NCI-H460 (cell line): Measurements from ENCODE around the gene GRK4. TPM values are rescaled to one million over a fixed set of nuclear protein-coding genes. Genes with fewer than 3 reads are reported as not detected.
A peak's percentile ranks its signal among the peaks of the same experiment; 100 is the strongest.
"Not testable (repeated sequence)": the region's sequence is repeated elsewhere in the genome, so short reads cannot be mapped to it uniquely, and the experiment has no call there.

Experiments used
- DNase-seq: peaks from one replicate; pipeline ENCODE4 v3.0.0-alpha.2; 2016; ENCODE audit warnings: low read depth; ENCODE audit errors: extremely low read depth
- total RNA-seq: library from RNA; depleted of rRNA; stranded (reverse); fragments of >200 nt; shearing (Covaris generic); gene quantifications from 2 replicates; pipeline ENCODE4 v1.2.3, GENCODE V29; 2014

The GRK4 gene
- total RNA-seq, 1 experiment from 2014 or later = 2.4 TPM

DNA sequence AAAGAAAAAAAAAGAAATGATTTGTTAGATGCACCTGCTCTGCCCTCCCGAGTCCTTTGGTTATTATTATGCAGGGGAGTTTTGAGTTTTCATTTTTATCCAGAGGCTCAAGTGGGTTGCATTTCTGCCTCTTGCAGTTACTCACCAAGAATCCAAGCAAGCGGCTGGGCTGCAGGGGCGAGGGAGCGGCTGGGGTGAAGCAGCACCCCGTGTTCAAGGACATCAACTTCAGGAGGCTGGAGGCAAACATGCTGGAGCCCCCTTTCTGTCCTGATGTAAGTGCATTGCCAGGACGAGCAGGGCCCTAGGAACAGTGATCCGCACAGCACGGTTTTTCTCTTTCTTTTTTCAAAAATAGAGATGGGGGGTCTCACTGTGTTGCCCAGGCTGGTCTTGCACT, 71.9 kb downstream of the GRK4 start:
- DNase-seq = no peak

GRCh38 chr4:3035674-3036073, 72.3 kb downstream of the GRK4 start:
- DNase-seq = no peak

- DNase-seq = no peak
These were observed 73.0 kb downstream of the GRK4 start for GRCh38 chr4:3036131-3036952.

DNA sequence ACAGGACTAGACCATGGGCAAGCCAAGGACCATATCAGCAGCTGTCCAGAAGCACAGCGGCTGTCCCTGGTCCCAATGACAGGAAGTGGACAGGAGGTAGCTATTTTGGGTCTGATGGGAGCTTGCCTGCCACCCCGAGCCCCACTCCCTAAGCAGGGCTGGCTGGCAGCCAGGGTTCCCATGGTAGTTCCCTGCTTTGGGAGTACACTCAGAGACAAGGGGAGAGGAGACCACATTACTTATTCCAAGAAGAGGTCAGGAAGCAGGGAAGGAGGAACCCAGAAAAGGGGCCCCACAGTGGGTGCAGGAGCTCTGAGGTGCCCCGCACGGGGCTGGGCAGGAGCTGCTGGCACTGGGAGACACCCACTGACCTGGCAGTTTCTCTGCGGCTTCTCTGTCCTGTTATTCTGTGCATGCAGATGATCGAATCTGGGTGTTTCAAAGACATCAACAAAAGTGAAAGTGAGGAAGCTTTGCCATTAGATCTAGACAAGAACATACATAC, 74.6 kb downstream of the GRK4 start:
- DNase-seq = no peak

- no peak for DNase-seq
These were observed 76.5 kb downstream of the GRK4 start for GRCh38 chr4:3039706-3040366.

DNA sequence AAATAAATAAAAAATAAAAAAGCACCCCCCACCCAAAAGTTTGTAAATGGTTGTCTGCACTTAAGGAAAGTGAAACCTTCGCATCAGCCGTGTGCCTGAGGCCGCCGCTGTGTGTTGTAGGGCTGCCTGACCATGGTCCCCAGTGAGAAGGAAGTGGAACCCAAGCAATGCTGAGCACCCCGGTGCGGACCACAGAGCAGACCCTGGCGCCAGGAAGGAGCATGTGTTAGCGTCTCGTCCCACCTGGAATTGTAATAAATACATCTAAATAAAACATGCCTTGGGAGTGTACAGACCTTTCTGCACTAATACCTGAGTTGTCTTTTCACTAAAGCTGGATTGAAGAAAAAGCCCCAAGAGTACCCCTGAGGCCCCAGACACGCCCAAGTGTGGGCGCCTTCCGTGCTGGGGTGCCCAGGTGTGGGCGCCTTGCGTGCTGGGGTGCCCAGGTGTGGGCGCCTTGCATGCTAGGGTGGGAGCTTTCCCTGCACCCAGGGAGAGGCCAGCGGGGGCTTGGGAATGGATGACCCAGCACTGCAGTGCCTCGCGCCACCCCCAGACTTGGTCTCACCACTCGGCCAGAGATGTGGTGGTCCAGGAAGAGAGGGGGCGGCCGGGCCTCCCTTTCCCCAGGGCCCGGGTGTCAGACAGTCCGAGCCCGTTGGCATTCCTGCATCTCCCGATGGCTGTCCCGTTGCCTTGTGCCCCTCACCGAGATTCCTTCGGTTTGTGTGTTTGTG, 77.3 kb downstream of the GRK4 start:
- DNase-seq = no peak

DNA sequence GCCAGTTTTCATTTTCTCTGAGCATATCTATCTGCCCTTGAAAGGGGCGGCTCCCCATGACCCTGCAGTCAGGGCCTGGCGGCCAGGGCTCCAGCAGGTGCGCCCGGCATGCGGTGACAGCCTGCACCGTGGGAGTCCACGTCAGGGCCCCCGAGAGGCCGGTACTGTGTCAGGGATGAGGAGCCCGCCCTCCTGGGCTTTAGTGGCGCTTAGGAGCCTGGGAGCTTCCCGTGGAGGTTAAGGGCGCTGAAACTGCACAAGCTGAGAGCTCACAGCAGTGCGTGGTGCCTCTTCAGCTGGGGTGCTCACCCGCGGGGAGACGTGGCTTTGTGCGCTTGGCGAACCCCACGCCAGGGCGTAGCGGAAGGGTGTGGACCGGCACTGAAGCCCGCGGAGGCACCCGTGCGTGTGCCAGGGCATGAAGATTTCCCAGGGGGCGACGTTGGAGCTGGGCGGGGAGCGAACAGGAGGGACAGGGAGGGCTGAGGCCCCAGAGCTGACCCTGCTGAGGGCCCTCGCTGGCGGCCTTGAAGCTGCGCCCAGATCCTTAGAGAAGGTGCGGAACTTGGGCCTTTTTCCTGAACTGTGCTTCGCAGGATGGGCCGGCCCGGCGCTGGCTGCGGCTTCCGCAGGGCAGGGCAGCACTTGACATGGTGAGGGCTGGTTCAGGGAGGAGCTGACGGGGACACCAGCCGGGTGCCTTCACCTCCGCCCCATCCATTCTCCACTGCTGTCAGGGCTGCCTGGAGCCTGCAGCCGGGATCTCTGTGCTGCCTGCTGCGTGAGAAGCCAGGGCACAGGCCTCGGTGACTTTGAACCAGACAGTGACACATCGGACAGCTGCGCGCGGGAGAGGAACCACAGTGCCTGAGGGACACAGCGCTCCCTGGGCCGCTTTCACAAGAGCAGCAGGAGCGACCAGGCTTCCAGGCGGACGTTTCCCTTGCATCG, 78.1 kb downstream of the GRK4 start:
- peak; percentile 26 for DNase-seq

- no peak for DNase-seq
These were observed 78.9 kb downstream of the GRK4 start for GRCh38 chr4:3042226-3042625.

GRCh38 chr4:3043282-3044020, 80.1 kb downstream of the GRK4 start:
- no peak for DNase-seq

DNA sequence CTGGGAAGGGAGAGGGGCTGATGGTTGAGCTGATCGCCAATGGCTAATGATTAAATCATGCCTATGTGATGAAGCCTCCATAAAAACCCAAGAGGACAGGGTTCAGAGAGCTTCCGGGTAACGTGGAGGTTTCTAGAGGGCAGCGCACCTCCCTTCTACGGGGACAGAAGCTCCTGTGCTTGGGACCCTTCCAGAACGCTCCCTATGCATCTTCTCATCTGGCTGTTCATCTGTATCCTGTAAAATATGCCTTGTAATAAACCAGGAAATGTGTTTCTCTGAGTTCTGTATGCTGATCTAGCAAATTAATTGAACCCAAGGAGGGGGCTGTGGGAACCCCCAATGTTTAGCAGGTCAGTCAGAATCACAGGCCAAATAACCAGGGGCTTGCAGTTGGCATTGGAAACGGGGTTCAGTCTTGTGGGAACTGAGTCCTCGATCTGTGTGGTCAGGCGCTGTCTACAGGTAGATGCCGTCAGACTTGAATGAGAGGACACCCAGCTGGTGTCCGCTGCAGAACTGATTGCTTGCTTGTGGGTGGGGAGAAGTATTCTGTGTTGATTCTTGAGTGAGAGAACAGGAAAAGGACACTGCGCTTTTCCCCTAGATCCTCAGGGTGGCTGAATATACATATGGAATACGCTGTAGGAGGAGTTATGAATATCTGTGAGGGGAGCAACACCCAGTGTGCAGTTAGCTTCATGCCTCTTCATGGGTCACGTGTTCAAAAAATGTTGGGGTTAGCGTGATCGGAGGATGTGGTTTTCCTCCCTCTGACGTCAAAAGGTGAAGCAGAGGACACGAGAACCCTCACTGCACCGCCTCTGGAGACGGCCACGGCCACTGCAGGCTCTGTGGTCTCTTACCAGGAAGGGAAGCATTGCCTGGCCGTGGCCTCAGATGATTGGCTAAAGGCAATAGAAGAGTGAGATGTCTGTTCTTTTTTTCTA, 81.8 kb downstream of the GRK4 start:
- DNase-seq = no peak

GRCh38 chr4:3046162-3046561, 82.8 kb downstream of the GRK4 start:
- no peak for DNase-seq

- no peak for DNase-seq
These were observed 83.3 kb downstream of the GRK4 start for GRCh38 chr4:3046623-3047022.

DNA sequence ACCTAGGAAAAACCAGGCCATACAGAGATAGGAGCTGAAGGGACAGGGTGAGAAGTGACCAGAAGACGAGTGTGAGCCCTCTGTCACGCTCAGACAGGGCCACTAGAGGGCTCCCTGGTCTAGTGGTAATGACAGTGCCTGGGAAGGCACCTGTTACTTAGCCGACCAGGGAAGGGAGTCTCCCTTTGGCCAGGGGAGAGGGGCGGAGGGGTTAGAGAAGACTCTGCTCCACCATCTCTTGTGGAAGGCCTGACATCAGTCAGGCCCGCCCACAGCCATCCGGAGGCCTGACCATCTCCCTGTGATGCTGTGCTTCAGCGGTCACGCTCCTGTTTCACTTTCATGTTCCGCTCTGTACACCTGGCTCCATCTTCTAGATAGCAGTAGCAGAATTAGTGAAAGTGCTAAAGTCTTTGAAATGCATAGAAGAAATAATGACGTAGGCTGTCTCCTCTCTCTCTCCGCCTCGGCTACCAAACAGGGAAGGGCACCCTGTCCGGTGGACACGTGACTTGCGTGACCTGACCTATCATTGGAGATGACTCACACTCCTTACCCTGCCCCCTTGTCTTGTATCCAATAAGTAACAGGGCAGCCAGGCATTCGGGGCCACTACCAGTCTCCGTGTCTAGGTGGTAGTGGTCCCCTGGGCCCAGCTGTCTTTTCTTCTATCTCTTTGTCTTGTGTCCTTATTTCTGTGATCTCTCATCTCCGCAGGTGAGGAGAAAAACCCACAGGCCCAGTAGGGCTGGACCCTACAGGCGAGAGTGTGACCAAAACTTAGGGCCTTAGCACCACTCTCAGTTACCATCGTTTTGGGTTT, 84.3 kb downstream of the GRK4 start:
- peak; percentile 49 for DNase-seq

- DNase-seq = not testable (repeated sequence)
These were observed 87.9 kb downstream of the GRK4 start for GRCh38 chr4:3051141-3051897.

DNA sequence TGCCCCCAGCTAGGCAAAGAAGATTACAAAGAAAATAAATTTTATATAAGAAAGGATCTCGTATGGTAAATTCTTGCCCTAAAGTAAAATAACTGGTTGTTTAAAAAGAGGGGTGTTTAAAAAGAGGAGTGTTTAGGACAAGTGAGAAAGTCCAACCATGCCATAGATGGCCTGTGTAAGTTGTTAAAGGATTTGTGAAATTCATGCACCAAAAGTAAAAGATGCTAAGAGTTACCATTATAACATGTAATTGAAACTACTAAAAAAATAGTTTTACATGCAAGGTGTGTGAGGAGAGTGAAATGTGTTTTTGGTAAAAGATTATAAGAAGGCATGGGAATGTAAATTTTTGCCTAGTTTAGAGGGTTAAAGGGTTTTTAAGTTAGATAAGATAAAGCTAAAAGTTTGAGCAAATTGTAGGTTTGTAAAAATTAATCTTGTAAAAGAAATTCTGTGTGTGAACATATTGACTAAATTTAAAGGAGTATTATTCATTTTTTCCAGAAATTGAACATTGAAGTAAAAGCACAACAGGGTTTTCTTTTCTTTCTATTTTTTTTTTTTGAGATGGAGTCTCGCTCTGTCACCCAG, 90.9 kb downstream of the GRK4 start:
- DNase-seq = no peak

DNA sequence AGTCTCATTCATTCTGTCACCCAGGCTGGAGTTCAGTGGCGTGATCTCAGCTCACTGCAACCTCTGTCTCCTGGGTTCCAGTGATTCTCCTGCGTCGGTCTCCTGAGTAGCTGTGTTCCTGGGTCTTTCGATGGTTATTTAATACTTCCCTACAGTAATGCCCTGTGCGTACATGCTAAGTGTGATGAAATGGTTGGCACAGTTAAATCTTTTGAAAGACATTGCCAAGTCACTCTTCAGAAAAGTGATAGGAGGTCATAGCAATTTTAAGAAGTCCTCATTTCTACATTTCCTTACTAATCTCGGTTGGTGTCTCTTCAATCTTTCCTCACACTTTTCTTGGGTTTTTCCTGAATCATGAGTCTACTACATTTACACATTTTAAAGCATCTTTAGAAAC, 96.6 kb downstream of the GRK4 start:
- no peak for DNase-seq
